HG02870 (cell line): ENCODE measurements around the gene ARHGAP9.
"Not testable (repeated sequence)": the region's sequence is repeated elsewhere in the genome, so short reads cannot be mapped to it uniquely, and the experiment has no call there.

Experiments
- ATAC-seq: cut with Tn5 transposase; IDR thresholded peaks from one replicate; pipeline ENCODE4 v1.9.1; 2021; ENCODE audit warnings: mild to moderate bottlenecking, moderate library complexity; ENCODE audit not compliant: unreplicated experiment

ARHGAP9 gene

DNA sequence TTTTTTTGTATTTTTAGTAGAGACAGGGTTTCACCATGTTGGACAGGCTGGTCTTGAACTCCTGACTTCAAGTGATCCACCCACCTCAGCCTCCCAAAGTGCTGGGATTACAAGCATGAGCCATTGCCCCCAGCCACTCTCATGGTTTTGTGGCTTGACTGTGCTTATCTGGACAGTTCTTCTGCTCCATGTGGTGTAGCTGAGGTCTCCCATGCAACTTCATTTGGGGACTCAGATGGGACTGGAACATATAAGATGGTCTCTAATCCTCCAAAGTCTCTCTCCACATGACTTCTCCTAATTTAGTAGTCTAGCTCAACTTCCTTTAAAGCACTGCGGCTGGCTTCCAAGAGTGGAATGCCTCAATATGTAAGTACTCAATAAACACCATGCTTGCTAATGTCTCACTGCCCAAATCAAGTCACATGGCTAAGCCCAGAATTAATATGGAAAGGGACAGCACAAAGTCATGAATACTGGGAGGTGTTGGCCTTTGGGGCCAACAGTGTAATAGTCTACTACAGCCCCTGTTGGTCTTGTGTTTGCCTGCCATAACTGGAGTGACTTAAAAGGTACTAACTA is 37.7 kb downstream of the ARHGAP9 start:
- no peak for ATAC-seq

DNA sequence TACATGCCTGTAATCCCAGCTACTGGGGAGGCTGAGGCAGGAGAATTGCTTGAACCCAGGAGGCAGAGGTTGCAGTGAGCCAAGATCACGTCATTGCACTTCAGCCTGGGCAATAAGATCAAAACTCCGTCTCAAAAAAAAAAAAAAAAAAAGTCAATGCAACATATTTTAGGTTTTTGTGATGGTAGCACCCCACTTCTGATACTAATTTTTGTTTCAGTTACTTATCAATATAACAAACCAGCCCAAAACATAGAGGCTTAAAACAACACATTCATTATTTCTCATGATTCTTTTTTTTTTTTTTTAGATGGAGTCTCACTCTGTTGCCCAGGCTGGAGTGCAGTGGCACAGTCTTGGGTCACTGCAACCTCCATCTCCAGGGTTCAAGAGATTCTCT is 38.3 kb downstream of the ARHGAP9 start:
- ATAC-seq: not testable (repeated sequence)

DNA sequence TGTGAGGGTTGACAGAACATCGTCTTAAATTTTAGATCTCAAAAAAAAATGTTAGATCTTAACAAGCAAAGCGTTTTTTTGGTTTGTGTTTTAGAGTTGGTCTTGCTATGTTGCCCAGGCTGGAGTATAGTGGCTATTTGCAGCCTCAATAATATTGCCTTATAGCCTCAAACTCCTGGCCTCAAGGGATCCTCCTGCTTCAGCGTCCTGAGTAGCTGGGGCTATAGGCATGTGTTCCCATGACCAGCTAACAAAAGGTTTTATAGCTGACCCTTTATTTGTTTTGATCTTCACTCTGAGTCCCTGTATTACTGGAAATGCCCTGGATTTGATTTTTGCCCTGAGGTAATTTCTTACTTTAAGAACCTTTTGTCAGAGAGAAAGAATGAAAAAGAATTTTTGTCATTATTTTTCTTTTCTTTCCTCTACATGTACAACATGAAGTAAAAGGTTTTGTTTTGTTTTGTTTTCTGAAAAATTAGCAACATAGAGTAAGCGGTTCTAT is 39.9 kb downstream of the ARHGAP9 start:
- ATAC-seq: no peak

GRCh38 chr12:57438400-57438799 is 41.3 kb downstream of the ARHGAP9 start:
- no peak for ATAC-seq

GRCh38 chr12:57435293-57435692 is 44.4 kb downstream of the ARHGAP9 start:
- ATAC-seq: no peak

DNA sequence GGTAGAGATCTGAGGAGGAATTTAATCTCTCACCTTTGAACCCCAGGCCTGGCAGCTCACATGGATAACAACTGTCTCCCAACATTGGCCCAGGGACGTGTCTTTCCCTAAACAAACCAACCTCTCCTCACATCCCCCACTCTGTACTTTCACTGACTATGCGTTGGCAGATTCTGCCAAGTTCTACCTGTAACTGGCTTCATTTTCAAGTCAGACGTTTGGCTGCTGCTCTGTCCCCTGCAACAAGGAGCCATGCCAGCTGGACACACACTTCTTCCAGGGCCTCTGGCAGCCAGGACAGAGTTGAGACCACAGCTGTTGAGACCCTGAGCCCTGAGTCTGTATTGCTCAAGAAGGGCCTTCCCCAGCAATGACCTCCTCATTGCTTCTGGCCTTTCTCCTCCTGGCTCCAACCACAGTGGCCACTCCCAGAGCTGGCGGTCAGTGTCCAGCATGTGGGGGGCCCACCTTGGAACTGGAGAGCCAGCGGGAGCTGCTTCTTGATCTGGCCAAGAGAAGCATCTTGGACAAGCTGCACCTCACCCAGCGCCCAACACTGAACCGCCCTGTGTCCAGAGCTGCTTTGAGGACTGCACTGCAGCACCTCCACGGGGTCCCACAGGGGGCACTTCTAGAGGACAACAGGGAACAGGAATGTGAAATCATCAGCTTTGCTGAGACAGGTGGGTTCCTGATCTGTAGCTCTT is 45.0 kb downstream of the ARHGAP9 start, which contains the start of gene INHBC:
Gene INHBC (plus strand): TSS at position 268 of the 707 bp plus-strand sequence. CDS start 103 bp downstream, at position 371.
- no peak for ATAC-seq

- ATAC-seq: no peak
Measured at GRCh38 chr12:57433370-57433769, 46.3 kb downstream of the ARHGAP9 start.

DNA sequence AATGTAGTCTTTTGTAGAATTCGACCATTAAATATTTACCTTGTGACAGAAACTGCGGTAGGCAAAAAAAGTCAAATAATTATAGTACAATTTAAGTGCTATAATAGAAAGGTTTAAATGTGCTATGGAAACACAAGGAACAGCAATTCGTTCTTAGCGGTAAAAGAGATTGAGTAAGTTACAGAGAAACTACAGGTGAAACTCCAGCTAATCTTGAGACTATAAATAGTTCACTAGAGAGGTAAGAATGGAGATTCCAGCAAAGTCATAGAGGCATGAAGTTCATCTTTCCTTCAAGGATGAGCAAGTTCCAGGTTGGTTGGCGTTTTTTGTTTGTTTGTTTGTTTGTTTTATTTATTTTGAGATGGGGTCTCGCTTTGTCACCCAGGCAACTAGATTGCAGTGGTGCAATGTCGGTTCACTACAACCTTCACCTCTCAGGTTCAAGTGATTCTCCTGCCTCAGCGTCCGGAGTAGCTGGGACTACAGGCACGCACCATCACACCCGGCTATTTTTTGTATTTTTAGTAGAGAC is 47.9 kb downstream of the ARHGAP9 start:
- no peak for ATAC-seq

DNA sequence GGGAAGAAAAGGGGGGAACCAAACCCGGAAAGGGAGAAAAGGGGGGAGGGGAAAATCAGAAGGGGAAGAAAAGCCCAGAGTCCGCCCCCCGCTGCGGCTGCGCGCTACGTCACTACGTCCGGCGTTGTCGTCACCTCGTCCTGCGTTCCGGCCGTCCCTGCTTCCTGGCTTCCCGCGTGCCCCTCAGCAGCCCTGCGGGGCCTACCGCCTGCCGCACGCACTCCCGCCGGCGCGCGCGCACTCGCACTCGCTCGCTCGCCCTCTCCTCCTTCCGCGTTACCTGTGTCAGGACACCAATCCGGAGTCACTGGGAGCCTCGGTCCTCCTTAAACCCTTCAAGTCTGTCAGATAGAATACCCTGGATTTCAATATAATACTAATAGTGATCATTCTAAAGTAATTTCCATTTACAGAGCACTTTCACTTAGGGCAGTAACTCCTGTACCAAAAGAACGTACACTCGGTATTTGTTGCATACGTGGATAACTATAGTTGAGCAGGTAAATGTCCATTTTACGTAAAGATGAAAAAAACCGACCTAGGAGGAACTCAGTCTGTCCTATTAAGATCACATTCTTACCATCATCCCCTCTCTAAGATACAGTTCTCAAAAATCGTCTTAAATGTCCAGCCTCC is 48.6 kb downstream of the ARHGAP9 start, which contains the start of gene R3HDM2:
Gene R3HDM2 (minus strand): TSS at position 113 of the 636 bp plus-strand sequence. CDS start 120,615 bp downstream, outside the sequence.
- peak; percentile 93 for ATAC-seq

DNA sequence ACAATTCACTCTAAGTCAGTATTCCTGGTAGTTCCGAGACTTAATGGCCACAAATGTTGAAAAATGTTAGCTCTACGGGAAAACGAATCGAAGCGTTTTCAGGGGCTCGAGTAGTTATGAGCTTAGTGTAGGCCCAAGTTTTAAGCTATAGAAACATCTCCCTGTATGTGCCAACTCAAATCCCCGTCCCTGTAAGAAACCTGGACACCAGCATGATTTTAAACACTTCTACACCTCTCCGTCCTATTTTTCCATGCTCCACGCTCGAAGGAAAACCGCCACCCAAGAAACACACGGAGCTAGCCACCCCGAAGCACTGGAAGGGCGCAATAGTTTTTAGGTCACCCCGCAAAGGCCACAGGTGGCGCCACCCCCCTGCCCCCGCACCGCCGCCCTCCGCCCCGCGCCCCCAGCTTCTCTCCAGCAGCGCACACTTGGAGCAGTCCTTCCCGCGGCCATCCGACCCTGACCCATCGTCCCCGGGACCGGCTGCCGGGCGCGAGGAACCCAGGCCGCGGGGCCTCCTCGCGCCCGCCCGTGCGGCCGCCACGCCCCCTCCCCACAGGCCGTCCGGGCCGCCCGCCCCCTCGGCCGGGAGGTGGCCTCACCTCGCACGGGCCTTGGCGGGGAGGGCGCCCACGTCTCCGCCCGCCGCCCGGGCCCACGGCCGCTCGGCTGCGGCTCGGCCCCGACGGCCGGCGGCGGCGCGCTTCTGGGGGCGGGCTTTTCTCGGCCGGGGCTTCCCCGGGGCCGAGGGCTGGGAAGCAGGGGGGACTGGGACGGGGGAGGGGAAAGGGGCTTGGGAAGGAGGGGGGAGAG is 49.3 kb downstream of the ARHGAP9 start:
- peak; percentile 42 for ATAC-seq

DNA sequence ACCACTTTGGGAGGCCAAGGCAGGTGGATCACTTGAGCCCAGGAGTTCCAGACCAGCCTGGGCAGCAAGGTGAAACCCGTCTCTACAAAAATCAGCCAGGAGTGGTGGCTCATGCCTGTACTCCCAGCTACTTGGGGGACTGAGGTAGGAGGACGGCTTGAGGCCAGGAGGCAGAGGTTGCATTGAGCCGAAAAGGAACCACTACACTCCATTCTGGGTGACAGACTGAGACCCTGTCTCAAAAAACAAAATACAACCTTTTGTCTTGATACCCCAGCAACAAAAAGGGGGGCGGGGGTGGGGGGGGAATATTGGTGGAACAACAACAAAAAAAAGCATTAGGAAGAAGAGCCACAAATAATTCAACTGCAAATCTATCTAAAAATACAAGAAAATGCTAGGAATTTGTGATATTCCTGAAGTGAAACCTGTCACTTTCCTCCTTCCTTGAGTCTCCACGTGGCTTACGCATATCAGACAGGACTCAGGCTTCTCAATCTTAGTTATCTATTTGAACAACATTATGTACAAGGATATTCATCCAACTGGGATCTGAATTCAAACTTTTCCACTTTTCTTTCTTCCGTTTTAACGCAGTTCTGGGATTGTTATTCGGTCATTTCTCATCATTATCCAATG is 50.1 kb downstream of the ARHGAP9 start:
- no peak for ATAC-seq

DNA sequence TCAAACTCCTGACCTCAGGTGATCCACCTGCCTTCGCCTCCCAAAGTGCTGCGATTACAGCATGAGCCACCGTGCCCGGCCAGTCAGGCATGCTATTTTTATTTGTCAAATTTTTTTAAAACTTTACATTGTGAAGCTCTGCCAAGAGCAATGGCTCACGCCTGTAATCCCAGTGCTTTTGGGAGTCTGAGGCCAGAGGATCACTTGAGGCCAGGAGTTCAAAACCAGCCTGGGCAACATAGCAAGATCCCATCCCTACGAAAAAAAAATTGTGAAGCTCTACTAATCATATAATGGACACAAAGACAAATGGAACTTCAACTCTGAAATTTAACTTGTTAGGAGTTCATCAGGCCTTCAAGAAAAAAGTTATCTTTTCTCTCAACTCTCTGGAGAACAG is 50.7 kb downstream of the ARHGAP9 start:
- ATAC-seq: no peak

GRCh38 chr12:57426948-57427347 is 52.7 kb downstream of the ARHGAP9 start:
- not testable (repeated sequence) for ATAC-seq
